Posterior cingulate gyrus (tissue), 11 donors: Measurements from ENCODE around the gene MAML2.

ENCODE experiments used
- DNase-seq, 10 donors: peaks; one replicate each; pipeline versions ENCODE4 v3.0.0 to v3.0.0-alpha.2; 2020 to 2021; ENCODE audit warnings: mixed read lengths in 3 of 10
- intact Hi-C: fragments of 100-400 bp; cut with DNase I; formaldehyde crosslinking; loops from one replicate; pipeline ENCODE4 v1.15.1; 2023

Gene MAML2

GRCh38 chr11:96095884-96096303, 247.1 kb downstream of the MAML2 start:
- DNase-seq, result no peak
- intact Hi-C loops, result no loop called here

- intact Hi-C loops, result no loop called here
- no peak for DNase-seq
Observed at GRCh38 chr11:96094156-96094555, 248.8 kb downstream of the MAML2 start.

GRCh38 chr11:96092511-96092910, 250.5 kb downstream of the MAML2 start:
- DNase-seq, result peak in 1 of 10 donors; percentile 81
- intact Hi-C loops, result no loop called here

- intact Hi-C loops, result no loop called here
- DNase-seq, result no peak
Observed at GRCh38 chr11:96091476-96091875, 251.5 kb downstream of the MAML2 start.

GRCh38 chr11:96090711-96091110, 252.3 kb downstream of the MAML2 start:
- no peak for DNase-seq
- intact Hi-C loops, result no loop called here

- DNase-seq, result no peak
- intact Hi-C loops, result no loop called here
Observed at GRCh38 chr11:96088914-96089313, 254.1 kb downstream of the MAML2 start.

GRCh38 chr11:96086111-96086510, 256.9 kb downstream of the MAML2 start:
- intact Hi-C loops, result no loop called here
- no peak for DNase-seq

GRCh38 chr11:96085319-96085930, 257.6 kb downstream of the MAML2 start:
- DNase-seq, result no peak
- intact Hi-C loops, result no loop called here

- DNase-seq, result no peak
- intact Hi-C loops, result no loop called here
Observed at GRCh38 chr11:96084610-96085318, 258.2 kb downstream of the MAML2 start.

GRCh38 chr11:96082936-96083335, 260.1 kb downstream of the MAML2 start:
- no peak for DNase-seq
- intact Hi-C loops, result no loop called here

GRCh38 chr11:96082002-96082899, 260.7 kb downstream of the MAML2 start:
- intact Hi-C loops, result no loop called here
- no peak for DNase-seq

GRCh38 chr11:96081561-96081960, 261.4 kb downstream of the MAML2 start:
- no peak for DNase-seq
- intact Hi-C loops, result no loop called here

- DNase-seq, result no peak
Observed at GRCh38 chr11:96079691-96080090, 263.3 kb downstream of the MAML2 start.

GRCh38 chr11:96075532-96075959, 267.4 kb downstream of the MAML2 start:
- DNase-seq, result no peak

More at GRCh38 chr11:96079691-96080090, 263.3 kb downstream of the MAML2 start:
- intact Hi-C loops, result no loop called here

GRCh38 chr11:96074551-96075310, 268.3 kb downstream of the MAML2 start:
- intact Hi-C loops, result no loop called here
- no peak for DNase-seq

More at GRCh38 chr11:96075532-96075959, 267.4 kb downstream of the MAML2 start:
- intact Hi-C loops, result no loop called here

GRCh38 chr11:96073536-96073935, 269.5 kb downstream of the MAML2 start:
- DNase-seq, result no peak

GRCh38 chr11:96072592-96072991, 270.4 kb downstream of the MAML2 start:
- DNase-seq, result no peak
- intact Hi-C loops, result no loop called here

More at GRCh38 chr11:96073536-96073935, 269.5 kb downstream of the MAML2 start:
- intact Hi-C loops, result no loop called here

- intact Hi-C loops, result no loop called here
- DNase-seq, result peak in 2 of 10 donors; percentile 59 to 76
Observed at GRCh38 chr11:96070453-96070852, 272.5 kb downstream of the MAML2 start.

- DNase-seq, result no peak
- intact Hi-C loops, result no loop called here
Observed at GRCh38 chr11:96067160-96067559, 275.8 kb downstream of the MAML2 start.

- no peak for DNase-seq
- intact Hi-C loops, result no loop called here
Observed at GRCh38 chr11:96065379-96065778, 277.6 kb downstream of the MAML2 start.
